ENCODE results near the gene SNAP47.

The SNAP47 gene

DNA sequence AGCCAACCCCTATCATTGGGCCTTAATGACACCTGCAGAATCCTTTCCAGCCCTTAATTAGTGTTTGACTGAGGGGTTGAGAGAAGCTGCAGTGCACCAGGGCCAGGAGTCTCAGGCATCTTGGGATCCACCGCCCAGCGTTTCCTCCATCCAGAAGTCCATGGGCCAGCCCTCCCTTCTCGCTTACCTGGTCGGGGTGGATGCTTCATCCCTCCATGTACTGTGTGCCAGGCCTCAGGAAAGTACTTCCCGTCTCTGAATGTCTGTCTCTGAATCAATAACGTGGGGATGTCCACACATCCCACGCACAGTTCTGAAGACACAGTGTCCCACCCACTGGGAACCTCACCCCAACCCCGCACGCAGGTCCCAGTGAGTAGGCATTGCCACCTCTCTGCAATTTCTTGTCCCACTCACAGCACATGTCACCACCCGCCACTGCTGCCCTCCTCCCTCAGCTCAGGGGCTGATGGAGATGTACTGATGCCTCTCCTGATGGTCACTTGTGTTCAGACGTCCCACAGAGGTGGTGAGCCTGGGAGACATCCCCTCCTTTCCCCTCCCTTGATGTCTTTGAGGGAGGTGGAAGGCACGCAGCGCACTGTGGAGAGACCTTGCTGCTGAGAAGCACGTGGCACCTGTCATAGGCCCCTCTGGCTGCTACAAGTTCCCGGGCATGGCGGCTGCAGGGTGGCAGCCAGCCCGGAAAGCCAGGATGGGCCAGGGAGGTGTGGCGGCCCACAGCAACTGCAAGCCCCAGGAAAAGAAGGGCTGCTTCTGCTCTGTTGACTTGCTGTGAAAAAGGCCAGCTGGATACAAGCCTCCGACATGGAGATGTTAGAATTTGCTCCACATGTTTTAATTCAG lies 50.8 kb downstream of the SNAP47 start:
- no peaks in the 10 kb centered on the region for H3K9me3 ChIP-seq (replicated peaks in 1 of 11)
- no peak for TF ChIP-seq Cebpa-rat (IDR thresholded peaks at IDR 0.05)
- no peak overlapping the region; a peak in 1 of 22 replicates for H3K4me2 ChIP-seq
- H3K27ac ChIP-seq, result no peak overlapping the region
- H3K9ac ChIP-seq, result no peak overlapping the region
- no peak overlapping the region for H3K4me3 ChIP-seq
- peaks cover 17 to 26% (median 21%) of the 10 kb centered on the region in 11 experiments for H3K27me3 ChIP-seq
- H3K36me3 ChIP-seq, result peaks cover 4 to 15% (median 11%) of the 10 kb centered on the region in 11 experiments; a peak in 14 of 22 replicates
- H3K4me1 ChIP-seq, result peaks cover 9 to 19% (median 17%) of the 10 kb centered on the region in 10 experiments; a peak in 19 of 20 replicates
- H4K20me1 ChIP-seq, result peaks cover 0 to 37% (median 15%) of the 10 kb centered on the region in 11 experiments; a peak in 15 of 22 replicates

GRCh38 chr1:227786673-227787512 lies 51.7 kb downstream of the SNAP47 start:
- Histone ChIP-seq H3K9ac (peak overlapping the region; percentile 28 to 73 (median 61); a peak in 16 of 22 replicates), H3K4me1 (peaks cover 9 to 19% (median 17%) of the 10 kb centered on the region in 10 experiments; a peak in 19 of 20 replicates), H4K20me1 (peaks cover 0 to 33% (median 15%) of the 10 kb centered on the region in 11 experiments; a peak in 15 of 22 replicates), H3K4me2 (peak overlapping the region; percentile 87 to 100 (median 96)), H3K36me3 (peaks cover 0 to 8% (median 5%) of the 10 kb centered on the region in 11 experiments; a peak in 9 of 22 replicates), H3K4me3 (peak overlapping the region; percentile 52 to 73 (median 62)), H3K27ac (no peak overlapping the region; a peak in 1 of 22 replicates), H3K9me3 (replicated peaks in 1 of 11) (no peaks in the 10 kb centered on the region), H3K27me3 (peaks cover 17 to 26% (median 21%) of the 10 kb centered on the region in 11 experiments)
- no peak for TF ChIP-seq Cebpa-rat (IDR thresholded peaks at IDR 0.05)

DNA sequence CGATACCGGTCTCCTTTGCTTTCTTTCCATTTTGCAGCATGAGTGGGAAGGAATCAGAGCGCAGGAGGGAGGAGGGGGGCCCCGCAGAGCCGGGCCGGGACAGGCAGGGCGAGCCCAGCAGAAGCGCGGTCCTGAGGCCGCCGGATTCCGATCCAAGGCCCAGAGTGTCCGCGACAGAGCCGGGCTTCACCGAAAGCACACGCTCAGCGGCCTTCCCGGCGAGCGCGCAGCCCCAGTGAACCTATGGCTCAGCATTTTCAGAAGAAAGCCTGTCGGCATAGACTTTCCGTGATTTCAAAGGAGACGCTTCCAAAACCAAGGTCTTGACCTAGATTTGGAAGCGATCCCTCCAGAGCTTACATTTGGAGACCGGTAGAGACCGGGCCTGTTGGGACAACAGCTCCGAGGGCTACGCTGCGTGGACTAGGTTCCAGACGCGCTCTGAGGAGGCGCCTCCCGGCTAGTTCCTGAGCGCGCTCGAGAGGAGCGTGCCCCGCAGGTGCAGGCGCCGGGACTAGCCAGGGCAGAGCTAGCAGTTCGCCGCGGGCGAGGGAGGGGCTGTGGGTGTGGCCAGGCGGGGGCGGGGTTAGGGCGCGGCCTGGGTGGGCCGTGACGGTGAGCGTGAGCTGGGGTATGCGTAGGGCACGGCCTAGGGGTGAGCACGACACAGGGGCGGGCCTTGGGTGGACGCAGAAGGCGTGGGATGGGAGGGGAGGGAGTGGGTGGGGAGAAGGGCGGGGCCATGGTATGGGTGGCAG lies 52.5 kb downstream of the SNAP47 start:
- Histone ChIP-seq H3K4me1 (peaks cover 9 to 19% (median 17%) of the 10 kb centered on the region in 10 experiments; a peak in 19 of 20 replicates), H3K36me3 (no peaks in the 10 kb centered on the region), H3K4me2 (peak overlapping the region; percentile 87 to 100 (median 96)), H4K20me1 (peaks cover 0 to 33% (median 15%) of the 10 kb centered on the region in 11 experiments; a peak in 15 of 22 replicates), H3K27ac (peak overlapping the region in 1 of 11 experiments; percentile 10; a peak in 2 of 22 replicates), H3K9me3 (replicated peaks in 1 of 11) (no peaks in the 10 kb centered on the region), H3K4me3 (peak overlapping the region; percentile 53 to 78 (median 70)), H3K27me3 (peaks cover 17 to 26% (median 21%) of the 10 kb centered on the region in 11 experiments), H3K9ac (peak overlapping the region; percentile 28 to 73 (median 61); a peak in 19 of 22 replicates)
- TF ChIP-seq Cebpa-rat (IDR thresholded peaks at IDR 0.05), result no peak

GRCh38 chr1:227788271-227789083 lies 53.2 kb downstream of the SNAP47 start:
- no peaks in the 10 kb centered on the region for H3K9me3 ChIP-seq (replicated peaks in 1 of 11)
- peak overlapping the region in 4 of 11 experiments; percentile 16 to 42 (median 27); a peak in 4 of 22 replicates for H3K27ac ChIP-seq
- TF ChIP-seq Cebpa-rat (IDR thresholded peaks at IDR 0.05), result no peak
- peak overlapping the region; percentile 79 to 99 (median 97) for H3K4me2 ChIP-seq
- peaks cover 0 to 33% (median 15%) of the 10 kb centered on the region in 11 experiments; a peak in 15 of 22 replicates for H4K20me1 ChIP-seq
- H3K9ac ChIP-seq, result peak overlapping the region; percentile 26 to 78 (median 67); a peak in 21 of 22 replicates
- no peaks in the 10 kb centered on the region for H3K36me3 ChIP-seq
- H3K27me3 ChIP-seq, result peaks cover 17 to 26% (median 21%) of the 10 kb centered on the region in 11 experiments
- peak overlapping the region; percentile 64 to 78 (median 73) for H3K4me3 ChIP-seq
- H3K4me1 ChIP-seq, result peaks cover 9 to 19% (median 17%) of the 10 kb centered on the region in 10 experiments; a peak in 19 of 20 replicates

- Histone ChIP-seq H3K27ac (no peak overlapping the region), H3K4me3 (peak overlapping the region in 9 of 10 experiments; percentile 65 to 78 (median 73); a peak in 19 of 20 replicates), H4K20me1 (peaks cover 0 to 33% (median 15%) of the 10 kb centered on the region in 11 experiments; a peak in 15 of 22 replicates), H3K9ac (peak overlapping the region in 5 of 11 experiments; percentile 67 to 78 (median 71); a peak in 11 of 22 replicates), H3K27me3 (peaks cover 17 to 26% (median 21%) of the 10 kb centered on the region in 11 experiments), H3K9me3 (replicated peaks in 1 of 11) (no peaks in the 10 kb centered on the region), H3K4me1 (peaks cover 9 to 21% (median 17%) of the 10 kb centered on the region in 10 experiments; a peak in 19 of 20 replicates), H3K4me2 (peak overlapping the region; percentile 79 to 99 (median 97)), H3K36me3 (no peaks in the 10 kb centered on the region)
- no peak for TF ChIP-seq Cebpa-rat (IDR thresholded peaks at IDR 0.05)
These were observed 54.1 kb downstream of the SNAP47 start for GRCh38 chr1:227789084-227790033.

DNA sequence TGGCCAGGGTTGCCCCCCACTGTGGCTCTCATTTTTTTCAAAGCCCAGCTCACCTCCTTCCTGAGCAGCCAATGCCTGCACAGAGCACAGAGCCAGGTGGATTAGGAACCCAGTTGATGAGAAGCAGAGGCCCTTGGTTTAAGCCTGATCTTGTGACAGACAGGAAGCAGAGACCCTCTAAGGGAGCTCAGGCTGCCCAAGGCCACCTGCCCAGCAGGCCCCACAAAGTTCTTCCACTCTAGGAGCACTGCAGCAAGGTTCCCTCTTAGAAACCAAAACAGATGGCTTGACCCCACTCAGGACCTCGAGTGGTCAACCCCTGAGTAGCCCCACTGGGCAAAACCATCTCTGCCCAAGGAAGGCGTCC lies 54.8 kb downstream of the SNAP47 start:
- Histone ChIP-seq H3K36me3 (no peaks in the 10 kb centered on the region), H3K27ac (no peak overlapping the region), H3K27me3 (peaks cover 17 to 26% (median 21%) of the 10 kb centered on the region in 11 experiments), H3K4me2 (no peak overlapping the region), H3K4me1 (peaks cover 9 to 27% (median 17%) of the 10 kb centered on the region in 10 experiments; a peak in 19 of 20 replicates), H3K4me3 (no peak overlapping the region), H3K9ac (no peak overlapping the region), H3K9me3 (replicated peaks in 1 of 11) (no peaks in the 10 kb centered on the region), H4K20me1 (peaks cover 0 to 33% (median 15%) of the 10 kb centered on the region in 11 experiments; a peak in 15 of 22 replicates)
- no peak for TF ChIP-seq Cebpa-rat (IDR thresholded peaks at IDR 0.05)
